ENCODE results near the gene OR56A4.
"Not testable (repeated sequence)": the region's sequence is repeated elsewhere in the genome, so short reads cannot be mapped to it uniquely, and the experiment has no call there.

Gene OR56A4

GRCh38 chr11:5966958-5967357 lies 39.8 kb downstream of the OR56A4 start:
- in situ Hi-C loops (cut with MboI; ENCODE audit: low sequenced_read_pairs) = no loop called here

GRCh38 chr11:5960704-5961320 lies 45.9 kb downstream of the OR56A4 start:
- in situ Hi-C loops (cut with MboI; ENCODE audit: low sequenced_read_pairs) = not testable (repeated sequence)

GRCh38 chr11:5955586-5955985 lies 51.2 kb downstream of the OR56A4 start:
- in situ Hi-C loops (cut with MboI; ENCODE audit: low sequenced_read_pairs) = no loop called here
